ENCODE results near the gene BANK1. TPM values are rescaled to one million over a fixed set of nuclear protein-coding genes. Genes with fewer than 3 reads are reported as not detected.

BANK1 gene
- total RNA-seq, 3 donors from 2014 or later (not counting 1 experiment from before 2014, with no cell fraction given) = 2.1 to 3.0 (median 2.4) TPM

DNA sequence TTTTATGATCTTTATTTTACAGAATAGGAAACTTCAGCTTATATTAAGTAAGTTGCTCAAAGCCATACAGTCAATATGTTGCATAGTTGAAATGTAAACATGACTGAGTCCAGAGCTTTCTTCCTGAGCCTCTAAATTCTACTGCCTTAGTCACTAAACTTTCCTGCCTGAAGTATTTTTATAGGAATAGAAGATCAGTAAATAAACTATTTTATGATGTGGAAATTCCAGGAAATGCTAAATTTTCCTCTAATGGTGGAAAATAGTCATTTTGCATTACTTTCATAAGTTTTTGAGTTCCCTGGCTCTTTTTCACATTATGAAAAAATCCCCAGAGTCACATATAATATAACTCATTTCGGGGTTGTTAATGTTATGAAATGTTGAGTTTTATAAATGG lies 182.8 kb downstream of the BANK1 start:
- Histone ChIP-seq H3K9me3 (ENCODE audit: control insufficient read depth, insufficient read depth, low read length) (no peaks in the 10 kb centered on the region), H3K27me3 (ENCODE audit: control insufficient read depth, insufficient read depth, low read length) (no peaks in the 10 kb centered on the region), H3K4me1 (ENCODE audit: control insufficient read depth, insufficient read depth, low read length) (no peaks in the 10 kb centered on the region), H3K4me3 (ENCODE audit: low read length) (no peak overlapping the region), H3K27ac (ENCODE audit: low read length) (no peak overlapping the region), H3K36me3 (ENCODE audit: control insufficient read depth, insufficient read depth, low read length) (no peaks in the 10 kb centered on the region)
- TF ChIP-seq, protein P1, sequence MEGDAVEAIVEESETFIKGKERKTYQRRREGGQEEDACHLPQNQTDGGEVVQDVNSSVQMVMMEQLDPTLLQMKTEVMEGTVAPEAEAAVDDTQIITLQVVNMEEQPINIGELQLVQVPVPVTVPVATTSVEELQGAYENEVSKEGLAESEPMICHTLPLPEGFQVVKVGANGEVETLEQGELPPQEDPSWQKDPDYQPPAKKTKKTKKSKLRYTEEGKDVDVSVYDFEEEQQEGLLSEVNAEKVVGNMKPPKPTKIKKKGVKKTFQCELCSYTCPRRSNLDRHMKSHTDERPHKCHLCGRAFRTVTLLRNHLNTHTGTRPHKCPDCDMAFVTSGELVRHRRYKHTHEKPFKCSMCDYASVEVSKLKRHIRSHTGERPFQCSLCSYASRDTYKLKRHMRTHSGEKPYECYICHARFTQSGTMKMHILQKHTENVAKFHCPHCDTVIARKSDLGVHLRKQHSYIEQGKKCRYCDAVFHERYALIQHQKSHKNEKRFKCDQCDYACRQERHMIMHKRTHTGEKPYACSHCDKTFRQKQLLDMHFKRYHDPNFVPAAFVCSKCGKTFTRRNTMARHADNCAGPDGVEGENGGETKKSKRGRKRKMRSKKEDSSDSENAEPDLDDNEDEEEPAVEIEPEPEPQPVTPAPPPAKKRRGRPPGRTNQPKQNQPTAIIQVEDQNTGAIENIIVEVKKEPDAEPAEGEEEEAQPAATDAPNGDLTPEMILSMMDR (IDR thresholded peaks at IDR 0.05) = no peak
- no peak for DNase-seq
- Mint-ChIP-seq H3K36me3 (no peaks in the 10 kb centered on the region), H3K9me3 (peaks cover 0 to 2% of the 10 kb centered on the region in 2 donors), H3K27ac (no peak overlapping the region), H3K27me3 (ENCODE audit: low read depth in 2 of 2) (no peaks in the 10 kb centered on the region), H3K4me3 (no peak overlapping the region), H3K4me1 (peaks cover 0 to 7% of the 10 kb centered on the region in 2 donors)
- no CpG with 5 or more reads among the region's 1 CpG for WGBS (ENCODE audit: insufficient coverage)
- ATAC-seq = no peak
- intact Hi-C loops (cut with micrococcal nuclease) = no loop called here

DNA sequence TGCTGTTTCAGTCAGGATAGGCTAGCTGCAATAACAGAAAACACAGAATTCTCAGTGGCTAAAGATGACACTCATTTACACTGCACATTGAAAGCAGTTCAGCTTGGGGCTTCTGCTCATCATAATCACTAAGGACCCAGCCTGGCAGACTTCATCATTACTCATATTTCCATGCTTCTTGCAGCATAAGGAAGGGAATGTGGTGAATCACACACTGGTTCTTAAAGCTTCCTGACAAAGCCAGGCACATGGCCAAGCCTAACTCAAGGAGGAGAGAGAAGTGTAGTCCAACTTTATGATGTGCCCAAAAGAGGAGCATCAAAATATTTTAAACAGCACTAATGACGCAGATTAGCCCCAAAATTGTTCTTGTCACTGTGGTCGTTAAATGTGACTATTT lies 186.5 kb downstream of the BANK1 start:
- ATAC-seq (no peak), DNase-seq (no peak)
- no CpG with 5 or more reads among the region's 2 CpGs for WGBS (ENCODE audit: insufficient coverage)
- TF ChIP-seq, protein P1 (IDR thresholded peaks at IDR 0.05) = no peak
- Mint-ChIP-seq H3K9me3 (peaks cover 0 to 2% of the 10 kb centered on the region in 2 donors), H3K4me1 (peaks cover 0 to 7% of the 10 kb centered on the region in 2 donors), H3K27ac (no peak overlapping the region), H3K4me3 (no peak overlapping the region), H3K27me3 (ENCODE audit: low read depth in 2 of 2) (no peaks in the 10 kb centered on the region), H3K36me3 (no peaks in the 10 kb centered on the region)
- no peaks in the 10 kb centered on the region for H3K4me1 ChIP-seq (ENCODE audit: control insufficient read depth, insufficient read depth, low read length)
- H3K9me3 ChIP-seq (ENCODE audit: control insufficient read depth, insufficient read depth, low read length) = no peaks in the 10 kb centered on the region
- no peaks in the 10 kb centered on the region for H3K36me3 ChIP-seq (ENCODE audit: control insufficient read depth, insufficient read depth, low read length)
- intact Hi-C loops (cut with micrococcal nuclease) = no loop called here
- H3K27ac ChIP-seq (ENCODE audit: low read length) = no peak overlapping the region
- no peak overlapping the region for H3K4me3 ChIP-seq (ENCODE audit: low read length)
- H3K27me3 ChIP-seq (ENCODE audit: control insufficient read depth, insufficient read depth, low read length) = no peaks in the 10 kb centered on the region

DNA sequence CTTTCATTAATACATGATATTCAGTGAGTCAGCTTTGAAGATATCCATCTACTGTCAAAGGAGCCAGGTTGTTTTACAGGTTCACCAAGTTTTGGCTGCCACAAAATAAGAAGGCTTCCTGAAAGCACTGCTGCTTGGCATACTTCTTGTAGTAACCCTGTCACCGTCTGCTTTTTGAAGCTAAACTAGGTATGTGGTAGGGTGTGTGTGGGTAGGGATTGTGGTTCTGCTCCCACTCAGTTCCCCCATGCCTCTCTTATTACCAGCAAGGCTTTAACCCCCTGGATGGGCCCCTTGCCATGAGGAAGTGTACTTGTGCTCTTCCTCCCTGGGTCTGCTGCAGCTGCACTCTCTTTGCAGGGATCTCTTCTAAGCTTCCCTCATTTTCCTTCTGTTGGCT lies 191.2 kb downstream of the BANK1 start:
- WGBS (ENCODE audit: insufficient coverage) = 33% methylated on average over 1 of the region's 1 CpG
- no peak overlapping the region for H3K27ac Mint-ChIP-seq
- TF ChIP-seq, protein P1 (IDR thresholded peaks at IDR 0.05) = no peak
- Histone ChIP-seq H3K9me3 (ENCODE audit: control insufficient read depth, insufficient read depth, low read length) (no peaks in the 10 kb centered on the region), H3K4me1 (ENCODE audit: control insufficient read depth, insufficient read depth, low read length) (no peaks in the 10 kb centered on the region), H3K27me3 (ENCODE audit: control insufficient read depth, insufficient read depth, low read length) (no peaks in the 10 kb centered on the region), H3K4me3 (ENCODE audit: low read length) (no peak overlapping the region), H3K27ac (ENCODE audit: low read length) (no peak overlapping the region), H3K36me3 (ENCODE audit: control insufficient read depth, insufficient read depth, low read length) (no peaks in the 10 kb centered on the region)
- no peak for DNase-seq
- H3K4me3 Mint-ChIP-seq = no peak overlapping the region
- intact Hi-C loops (cut with micrococcal nuclease) = loop anchor here (5.0 kb wide), 1 partner anchor 1231 kb away; no protein-coding TSS in a partner anchor
- no peaks in the 10 kb centered on the region for H3K27me3 Mint-ChIP-seq (ENCODE audit: low read depth in 2 of 2)
- H3K36me3 Mint-ChIP-seq = no peaks in the 10 kb centered on the region
- peaks cover 0 to 3% of the 10 kb centered on the region in 2 donors for H3K9me3 Mint-ChIP-seq
- no peaks in the 10 kb centered on the region for H3K4me1 Mint-ChIP-seq
- no peak for ATAC-seq

DNA sequence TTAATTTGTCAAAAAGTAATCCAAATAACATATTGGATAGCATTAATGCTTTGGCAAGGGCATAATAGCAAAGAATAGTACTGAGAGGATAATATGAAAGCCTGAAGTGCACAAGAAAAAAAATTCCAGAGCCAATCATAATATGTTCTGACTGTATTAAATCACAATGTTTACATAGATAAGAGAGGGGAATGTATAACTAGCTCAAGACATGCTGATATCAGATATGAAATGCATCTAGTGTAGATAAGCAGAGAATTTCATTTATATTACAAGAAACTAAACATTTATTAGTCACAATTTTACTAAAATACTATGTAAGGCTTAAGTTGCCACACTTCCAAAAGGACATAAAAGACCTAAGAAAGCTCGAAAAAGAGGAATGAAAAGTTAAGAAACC lies 193.3 kb downstream of the BANK1 start:
- Mint-ChIP-seq H3K36me3 (no peaks in the 10 kb centered on the region), H3K9me3 (peaks cover 0 to 3% of the 10 kb centered on the region in 2 donors), H3K4me1 (no peaks in the 10 kb centered on the region), H3K27me3 (ENCODE audit: low read depth in 2 of 2) (no peaks in the 10 kb centered on the region), H3K4me3 (no peak overlapping the region), H3K27ac (no peak overlapping the region)
- Histone ChIP-seq H3K9me3 (ENCODE audit: control insufficient read depth, insufficient read depth, low read length) (no peaks in the 10 kb centered on the region), H3K27ac (ENCODE audit: low read length) (no peak overlapping the region), H3K4me3 (ENCODE audit: low read length) (no peak overlapping the region), H3K4me1 (ENCODE audit: control insufficient read depth, insufficient read depth, low read length) (no peaks in the 10 kb centered on the region), H3K27me3 (ENCODE audit: control insufficient read depth, insufficient read depth, low read length) (no peaks in the 10 kb centered on the region), H3K36me3 (ENCODE audit: control insufficient read depth, insufficient read depth, low read length) (no peaks in the 10 kb centered on the region)
- TF ChIP-seq, protein P1 (IDR thresholded peaks at IDR 0.05) = no peak
- DNase-seq = no peak
- ATAC-seq = no peak
- 67% methylated on average over 1 of the region's 1 CpG for WGBS (ENCODE audit: insufficient coverage)
- intact Hi-C loops (cut with micrococcal nuclease) = loop anchor here (5.0 kb wide), 1 partner anchor 1228 kb away; no protein-coding TSS in a partner anchor
